Right atrium auricular region (tissue), 2 donors: ENCODE measurements around the gene TP53AIP1. TPM values are rescaled to one million over a fixed set of nuclear protein-coding genes. Genes with fewer than 3 reads are reported as not detected.

Source experiments
- DNase-seq: peaks from one replicate; pipeline ENCODE4 v3.0.0-alpha.2; 2019; ENCODE audit warnings: low spot score
- H3K27ac ChIP-seq, 2 donors: fragments of 200-600 bp; sonication (generic); 1 replicate in 1 of 2; 2 replicates in 1 of 2; pipeline ENCODE4 v1.5.1; 2016 to 2019
- H3K27me3 ChIP-seq, 2 donors: fragments of 200-600 bp; sonication (generic); one replicate each; pipeline versions ENCODE4 v1.5.1 to v1.6.0; 2017 to 2019
- H3K36me3 ChIP-seq: fragments of 200-600 bp; sonication (generic); one replicate; pipeline ENCODE4 v1.5.1; 2016
- H3K4me1 ChIP-seq, 2 donors: fragments of 200-600 bp; sonication (generic); one replicate each; pipeline versions ENCODE4 v1.5.1 to v1.6.0; 2017 to 2019
- H3K4me3 ChIP-seq, 2 donors: fragments of 200-600 bp; sonication (generic); 1 replicate in 1 of 2; 2 replicates in 1 of 2; pipeline ENCODE4 v1.5.1; 2017 to 2019; ENCODE audit warnings: mild to moderate bottlenecking in 1 of 2, moderate library complexity in 1 of 2
- H3K9me3 ChIP-seq, 2 donors: fragments of 200-600 bp; sonication (generic); one replicate each; pipeline ENCODE4 v1.5.1; 2019
- CTCF ChIP-seq, 2 donors: fragments of 200-600 bp; sonication (generic); IDR thresholded peaks; one replicate each; pipeline ENCODE4 v1.5.1; 2019; ENCODE audit warnings: antibody characterized with exemption in 2 of 2
- total RNA-seq, 2 donors: library from RNA; depleted of rRNA; stranded (reverse); fragments of >200 nt; gene quantifications; one replicate each; pipeline ENCODE4 v1.1.0, GENCODE V29; 2016

TP53AIP1 gene
- total RNA-seq, 2 donors from 2014 or later, result not detected

- H3K36me3 ChIP-seq, result no peaks in the 10 kb centered on the region
- H3K9me3 ChIP-seq, result no peaks in the 10 kb centered on the region
- no peaks in the 10 kb centered on the region for H3K4me1 ChIP-seq
- H3K4me3 ChIP-seq, result no peak overlapping the region
- no peaks in the 10 kb centered on the region for H3K27me3 ChIP-seq
- DNase-seq, result no peak
- no peak for TF ChIP-seq CTCF (IDR thresholded peaks at IDR 0.05)
- H3K27ac ChIP-seq, result no peak overlapping the region
Observed at GRCh38 chr11:128934351-128934750, 8.3 kb downstream of the TP53AIP1 start.

- DNase-seq, result no peak
- no peaks in the 10 kb centered on the region for H3K4me1 ChIP-seq
- TF ChIP-seq CTCF (IDR thresholded peaks at IDR 0.05), result no peak
- no peaks in the 10 kb centered on the region for H3K9me3 ChIP-seq
- no peaks in the 10 kb centered on the region for H3K27me3 ChIP-seq
- no peak overlapping the region for H3K27ac ChIP-seq
- no peak overlapping the region for H3K4me3 ChIP-seq
- no peaks in the 10 kb centered on the region for H3K36me3 ChIP-seq
Observed at GRCh38 chr11:128933481-128934178, 9.0 kb downstream of the TP53AIP1 start.

GRCh38 chr11:128931668-128932067, 11.0 kb downstream of the TP53AIP1 start:
- no peaks in the 10 kb centered on the region for H3K9me3 ChIP-seq
- no peaks in the 10 kb centered on the region for H3K27me3 ChIP-seq
- H3K4me1 ChIP-seq, result no peaks in the 10 kb centered on the region
- H3K36me3 ChIP-seq, result no peaks in the 10 kb centered on the region
- no peak for TF ChIP-seq CTCF (IDR thresholded peaks at IDR 0.05)
- DNase-seq, result no peak
- no peak overlapping the region for H3K27ac ChIP-seq
- no peak overlapping the region for H3K4me3 ChIP-seq

- H3K36me3 ChIP-seq, result no peaks in the 10 kb centered on the region
- TF ChIP-seq CTCF (IDR thresholded peaks at IDR 0.05), result no peak
- DNase-seq, result no peak
- no peak overlapping the region for H3K4me3 ChIP-seq
- H3K4me1 ChIP-seq, result no peaks in the 10 kb centered on the region
- no peaks in the 10 kb centered on the region for H3K27me3 ChIP-seq
- no peaks in the 10 kb centered on the region for H3K9me3 ChIP-seq
- no peak overlapping the region for H3K27ac ChIP-seq
Observed at GRCh38 chr11:128931066-128931465, 11.6 kb downstream of the TP53AIP1 start.

GRCh38 chr11:128929991-128930390, 12.7 kb downstream of the TP53AIP1 start:
- H3K4me1 ChIP-seq, result no peaks in the 10 kb centered on the region
- H3K9me3 ChIP-seq, result no peaks in the 10 kb centered on the region
- H3K4me3 ChIP-seq, result no peak overlapping the region
- no peak overlapping the region for H3K27ac ChIP-seq
- no peaks in the 10 kb centered on the region for H3K27me3 ChIP-seq
- no peak for TF ChIP-seq CTCF (IDR thresholded peaks at IDR 0.05)
- no peak for DNase-seq
- no peaks in the 10 kb centered on the region for H3K36me3 ChIP-seq

GRCh38 chr11:128929468-128929867, 13.2 kb downstream of the TP53AIP1 start:
- Histone ChIP-seq H3K9me3 (no peaks in the 10 kb centered on the region), H3K36me3 (no peaks in the 10 kb centered on the region), H3K27ac (no peak overlapping the region), H3K4me1 (no peaks in the 10 kb centered on the region), H3K27me3 (no peaks in the 10 kb centered on the region), H3K4me3 (no peak overlapping the region)
- no peak for DNase-seq
- TF ChIP-seq CTCF (IDR thresholded peaks at IDR 0.05), result no peak
